HuH-7 (cell line): ENCODE measurements around the gene KRT71.

Experiments
- DNase-seq: peaks from one replicate; pipeline ENCODE4 v3.0.0; 2011; ENCODE audit warnings: low spot score

Gene KRT71

DNA sequence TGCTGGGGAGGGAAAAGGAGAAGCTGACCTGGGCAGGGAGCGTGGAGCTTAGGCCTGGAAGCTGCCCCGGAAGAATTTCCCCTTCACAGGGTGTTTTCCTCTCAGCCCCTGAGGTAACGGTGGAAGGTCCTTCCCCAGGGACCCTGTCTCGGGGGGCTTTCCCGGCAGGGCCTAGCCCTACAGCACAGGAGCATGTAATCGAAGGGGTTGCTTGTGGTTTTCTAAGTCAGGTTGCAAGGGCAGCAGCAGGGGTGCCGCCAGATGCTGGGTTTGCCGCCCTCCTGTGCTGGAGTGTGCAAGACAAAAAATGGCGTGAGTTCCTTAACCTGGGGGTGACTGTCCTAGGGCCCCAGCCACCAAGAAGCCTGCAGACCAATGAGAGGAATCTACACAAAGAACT is 22.3 kb upstream of the KRT71 start:
- DNase-seq: no peak

DNA sequence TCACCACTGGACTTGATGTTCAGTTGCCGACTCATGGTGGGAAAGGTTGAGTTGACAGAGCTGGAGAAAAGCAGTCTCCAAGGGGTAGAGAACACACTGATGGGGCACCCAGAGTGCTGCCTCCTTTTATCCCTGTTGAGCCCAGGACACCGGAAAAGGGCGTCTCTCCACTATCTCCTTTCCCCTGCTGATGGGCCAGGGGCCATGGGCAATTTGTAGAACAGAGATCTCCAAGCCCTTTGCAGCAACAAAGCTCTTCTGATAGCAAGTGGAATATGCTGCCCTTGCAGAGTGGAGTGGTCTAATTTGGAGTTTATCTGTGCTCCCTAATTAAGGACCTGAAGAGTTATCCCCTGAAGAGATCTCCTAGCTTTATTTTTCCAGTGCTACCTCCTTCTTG is 20.8 kb upstream of the KRT71 start, which contains the start of gene KRT74:
KRT74 (minus strand) TSS at position 101 of the 400 bp plus-strand sequence; CDS start at position 35, 66 bp downstream.
- DNase-seq: no peak

DNA sequence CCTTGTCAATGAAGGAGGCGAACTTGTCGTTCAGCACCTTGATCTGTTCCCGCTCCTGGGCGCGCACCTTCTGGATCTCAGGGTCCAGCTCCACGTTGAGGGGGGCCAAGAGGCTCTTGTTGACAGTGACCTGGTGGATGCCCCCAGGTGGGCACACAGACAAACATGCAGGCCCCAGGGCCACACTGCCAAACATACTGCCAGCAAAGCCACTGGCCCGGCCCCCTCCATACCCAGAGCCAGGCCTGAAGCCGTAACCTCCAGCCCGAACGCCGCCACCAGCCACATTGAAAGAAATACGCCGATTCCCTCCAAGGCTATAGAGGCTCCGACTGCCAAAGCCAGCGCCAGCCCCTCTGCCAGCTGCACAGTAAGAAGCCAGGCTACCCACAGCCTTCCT is 20.4 kb upstream of the KRT71 start:
- DNase-seq: no peak

DNA sequence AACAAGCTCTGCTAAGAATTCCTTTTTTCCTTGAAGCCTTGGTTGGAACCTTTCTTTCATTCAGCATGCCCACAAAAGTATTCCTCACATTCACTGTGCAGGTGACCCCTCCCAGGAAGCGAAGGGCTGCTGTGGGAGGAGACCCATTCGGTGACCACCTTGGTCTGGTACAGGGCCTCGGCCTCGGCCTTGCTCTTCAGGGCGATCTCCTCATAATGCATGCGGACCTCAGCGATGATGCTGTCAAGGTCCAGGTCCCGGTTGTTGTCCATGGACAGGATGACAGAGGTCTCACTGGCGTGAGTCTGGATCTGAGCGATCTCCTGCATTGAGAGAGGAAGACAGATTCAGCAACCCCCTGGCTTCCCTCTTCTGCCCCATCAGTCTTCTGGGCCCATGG is 17.6 kb upstream of the KRT71 start:
- no peak for DNase-seq

DNA sequence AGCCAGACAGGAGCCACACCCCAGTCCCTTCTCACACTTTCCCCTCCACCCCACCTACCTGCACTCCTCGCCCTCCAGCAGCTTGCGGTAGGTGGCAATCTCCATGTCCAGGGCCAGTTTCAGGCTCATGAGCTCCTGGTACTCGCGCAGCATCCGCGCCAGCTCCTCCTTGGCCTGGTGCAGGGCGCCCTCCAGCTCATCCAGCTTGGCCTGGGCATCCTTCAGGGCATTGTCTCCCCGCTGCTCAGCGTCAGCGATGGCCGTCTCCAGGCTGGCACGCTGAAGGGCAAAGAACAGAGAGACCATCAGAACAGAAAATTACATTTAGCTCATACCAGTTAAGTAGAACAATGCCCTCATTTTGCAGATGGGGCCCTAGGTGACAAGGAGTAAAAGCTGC is 15.2 kb upstream of the KRT71 start:
- no peak for DNase-seq

DNA sequence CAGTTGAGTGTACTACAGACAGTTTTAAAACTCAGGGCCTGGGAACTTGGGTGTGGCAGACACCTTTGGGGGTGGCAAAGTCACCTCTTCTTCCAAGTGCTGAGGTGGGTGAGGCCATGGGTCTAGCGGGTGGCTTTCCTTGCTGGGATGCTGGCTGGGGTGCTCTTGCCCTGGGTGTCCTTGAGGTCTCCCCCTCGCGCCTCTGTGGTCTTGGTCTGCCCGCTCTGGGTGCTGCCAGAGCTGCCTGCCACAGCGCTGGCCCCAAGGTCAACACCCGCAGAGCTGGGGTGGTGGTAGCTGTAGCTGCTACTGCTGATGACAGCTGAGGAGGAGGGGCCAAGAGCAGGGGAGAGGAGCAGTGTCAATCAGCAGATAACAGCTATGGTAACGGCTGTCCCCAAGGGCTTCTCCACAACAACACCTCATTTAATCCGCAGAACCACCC is 13.9 kb upstream of the KRT71 start:
- DNase-seq: no peak

DNA sequence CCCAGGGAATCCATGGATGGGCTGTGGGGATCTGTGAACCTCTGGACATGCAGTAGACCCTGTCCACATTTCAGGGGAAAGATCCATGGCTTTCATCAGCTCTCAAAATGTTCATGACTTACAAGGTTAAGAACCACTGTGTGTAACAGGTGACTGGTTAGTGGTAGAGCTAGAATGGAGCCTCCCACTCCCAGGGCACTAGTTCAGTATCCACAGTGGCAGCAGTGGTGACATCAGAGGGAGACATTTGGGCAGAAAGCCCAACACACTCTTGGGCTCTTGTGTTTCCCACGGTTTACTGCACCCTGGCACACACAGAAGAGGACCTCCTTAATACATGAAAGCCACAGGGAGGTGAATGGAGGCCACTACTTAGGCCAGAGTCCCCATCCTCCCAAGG is 11.6 kb upstream of the KRT71 start:
- DNase-seq: no peak

DNA sequence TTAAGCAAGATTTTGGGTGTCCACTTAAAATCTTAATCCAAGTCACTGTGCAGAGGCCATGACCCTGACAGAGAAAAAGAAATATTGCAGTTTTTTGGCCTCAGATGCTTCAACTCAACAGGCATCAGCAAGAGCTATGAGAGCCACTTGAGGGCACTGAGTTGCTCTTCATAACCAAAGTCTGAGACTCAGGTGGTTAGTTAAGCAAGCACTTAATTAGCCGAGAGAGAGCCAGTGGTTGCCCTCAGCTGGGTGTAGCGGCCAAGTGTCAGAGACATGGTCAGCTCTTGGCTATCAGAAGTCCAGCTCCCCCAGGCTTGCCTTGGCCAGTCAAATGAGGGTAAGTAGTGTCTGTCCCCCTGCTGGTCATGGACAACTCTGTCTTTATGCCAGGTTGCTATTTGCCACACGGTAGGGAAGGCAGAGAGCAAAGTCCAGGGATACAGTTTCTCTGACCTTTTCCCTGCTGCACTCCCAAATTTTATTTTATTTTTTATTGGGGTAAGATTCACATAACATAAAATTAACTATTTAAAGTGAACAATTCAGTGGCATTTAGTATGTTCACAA is 9.0 kb upstream of the KRT71 start:
- DNase-seq: peak; percentile 44

DNA sequence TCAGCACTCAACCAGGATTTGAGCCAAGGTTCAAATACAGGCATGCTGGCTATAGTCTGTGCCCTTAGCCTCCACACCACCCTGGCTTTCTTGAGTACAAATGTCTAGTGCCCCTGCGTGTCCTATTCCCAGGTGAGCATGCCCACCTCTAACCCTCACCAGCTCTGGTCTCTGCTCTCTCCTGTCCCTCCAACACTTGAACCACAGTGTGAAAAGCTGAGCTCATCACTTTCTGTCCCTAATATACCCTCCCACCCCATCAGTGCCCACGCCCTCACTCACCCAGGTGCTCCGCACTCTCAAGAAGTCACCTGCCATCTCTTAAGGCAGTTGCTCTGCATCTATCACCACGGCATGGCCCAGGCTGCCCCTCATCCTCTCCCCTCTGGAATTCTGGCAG is 7.0 kb upstream of the KRT71 start:
- no peak for DNase-seq

DNA sequence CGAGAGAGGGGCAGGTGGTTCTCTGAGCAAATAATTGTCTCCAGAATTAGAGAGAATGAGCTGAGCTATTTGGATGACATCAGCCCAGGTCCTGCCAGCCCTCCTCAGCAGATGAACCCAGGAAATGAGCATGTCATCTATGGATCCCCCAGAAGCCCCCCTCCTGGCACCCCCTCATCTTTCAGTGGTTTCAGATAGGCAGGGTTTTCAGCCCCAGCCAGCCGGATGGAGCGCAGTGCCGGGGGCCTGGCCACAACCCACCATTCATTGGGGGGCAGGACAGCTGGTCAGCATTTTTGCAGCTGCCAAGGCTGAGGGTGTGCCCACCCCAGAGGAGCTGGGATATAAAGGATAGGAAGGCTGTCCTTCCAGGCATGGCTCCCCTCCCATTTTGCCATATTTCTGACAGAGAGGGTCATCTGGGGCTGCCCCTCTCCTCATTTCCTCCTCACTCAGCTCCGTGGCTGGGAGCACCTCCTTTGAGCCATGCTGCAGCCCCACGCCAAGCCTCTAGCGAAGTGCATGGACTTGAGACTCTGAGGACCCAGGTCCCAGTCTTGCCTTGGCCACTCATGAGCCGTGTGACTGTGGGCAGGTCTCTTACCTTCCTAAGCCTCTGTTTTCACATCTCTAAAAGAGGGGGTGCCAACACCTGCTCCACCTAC is 6.0 kb upstream of the KRT71 start:
- DNase-seq: no peak

DNA sequence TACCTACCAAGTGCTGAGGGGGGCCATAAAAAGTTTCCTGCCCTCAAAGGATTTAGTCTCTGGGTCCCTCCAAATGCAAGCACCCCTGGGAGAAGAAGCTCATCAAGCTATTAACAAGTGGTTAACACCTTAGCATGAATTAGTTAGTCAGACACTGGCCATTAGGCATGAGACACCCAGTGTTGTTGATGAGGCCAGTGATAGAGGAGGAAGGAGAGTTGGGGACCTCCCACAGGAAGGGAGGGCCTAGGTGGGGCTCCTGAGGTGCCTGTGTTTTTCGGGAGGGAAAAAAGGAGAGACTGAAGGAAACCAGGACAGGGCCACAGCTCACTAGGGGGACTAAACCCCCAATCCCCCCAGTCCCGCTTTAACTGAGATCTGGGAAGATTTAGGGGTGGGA is 4.5 kb upstream of the KRT71 start:
- no peak for DNase-seq

DNA sequence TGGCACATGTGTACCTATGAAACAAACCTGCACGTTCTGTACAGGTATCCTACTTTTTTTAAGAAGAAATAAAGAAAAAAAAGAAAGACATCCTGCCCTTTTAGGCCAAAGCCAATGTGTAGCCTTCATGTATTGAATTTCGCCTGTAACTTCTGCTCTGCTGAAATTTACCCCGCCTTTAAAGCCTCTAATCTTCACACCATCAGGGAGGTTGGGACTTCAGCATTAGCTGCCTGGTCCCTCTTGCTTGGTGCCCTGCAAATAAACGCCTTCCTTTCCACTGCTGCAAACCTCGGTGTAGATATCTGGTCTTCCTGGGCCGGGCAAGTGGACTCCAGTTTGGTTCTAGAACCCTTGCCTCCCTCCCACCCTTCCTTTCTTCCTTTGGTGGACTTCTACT is 2.6 kb upstream of the KRT71 start:
- no peak for DNase-seq

DNA sequence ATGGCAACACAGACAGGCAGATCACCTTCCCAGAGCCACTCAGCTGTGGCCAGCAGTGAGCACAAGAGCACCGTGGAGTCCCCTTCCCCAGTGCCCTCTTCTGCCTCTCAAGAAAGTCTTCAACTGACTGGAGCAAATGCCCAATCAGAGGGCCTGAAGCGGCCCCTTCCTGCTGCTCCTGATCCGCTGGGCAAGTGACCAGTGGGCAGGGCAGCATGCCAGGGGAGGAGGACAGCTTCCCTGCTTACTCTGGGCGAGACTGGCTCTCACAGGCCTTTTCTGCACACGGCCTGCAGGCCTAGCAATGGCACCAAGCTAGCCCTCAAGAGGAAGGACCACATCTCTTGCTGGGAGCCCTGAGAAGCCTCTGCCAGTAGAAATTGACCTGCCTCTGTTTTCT is 890 bp downstream of the KRT71 start:
- no peak for DNase-seq

DNA sequence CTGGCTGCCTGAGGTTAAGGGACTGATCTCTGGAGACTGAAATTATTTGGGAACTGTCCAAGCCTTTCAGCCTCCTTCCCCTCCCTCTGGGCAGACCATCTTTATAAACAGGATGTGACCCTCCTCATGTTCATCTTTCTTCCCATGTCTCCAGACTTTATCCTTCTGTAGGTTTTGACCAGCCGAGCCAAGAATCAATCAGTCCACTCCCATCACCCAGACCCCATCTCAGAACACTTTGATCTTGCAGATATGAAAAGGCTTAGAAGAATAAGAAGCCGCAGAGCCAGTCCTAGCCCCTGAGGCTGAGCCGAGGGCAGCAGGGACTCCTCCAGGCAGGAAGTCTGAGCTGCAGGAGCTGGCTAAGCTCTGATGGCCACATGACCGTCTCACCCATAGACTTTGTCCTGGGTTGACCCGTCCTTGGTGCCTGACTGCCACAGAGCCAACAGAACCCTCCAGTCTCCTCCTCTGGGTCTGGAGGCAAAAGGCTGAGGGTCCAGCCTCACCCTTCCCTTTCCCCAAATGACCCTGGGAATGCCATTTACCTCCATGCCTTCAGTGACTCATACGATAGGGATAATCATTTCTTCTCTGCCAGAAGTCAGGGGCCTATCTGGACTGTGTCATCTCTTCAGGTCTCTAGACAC is 1.6 kb downstream of the KRT71 start:
- no peak for DNase-seq

DNA sequence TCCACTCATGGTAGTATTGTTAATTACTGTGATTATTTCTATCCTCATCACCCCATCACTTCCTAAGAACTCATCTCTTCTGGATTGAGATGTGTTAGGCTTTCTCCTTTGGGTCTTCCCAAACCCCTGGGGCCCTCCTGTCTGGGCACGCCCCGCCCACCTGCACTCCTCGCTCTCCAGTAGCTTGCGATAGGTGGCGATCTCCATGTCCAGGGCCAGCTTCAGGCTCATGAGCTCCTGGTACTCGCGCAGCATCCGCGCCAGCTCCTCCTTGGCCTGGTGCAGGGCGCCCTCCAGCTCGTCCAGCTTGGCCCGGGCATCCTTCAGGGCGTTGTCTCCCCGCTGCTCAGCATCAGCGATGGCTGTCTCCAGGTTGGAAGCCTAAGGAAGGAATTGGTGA is 6.8 kb downstream of the KRT71 start:
- no peak for DNase-seq

DNA sequence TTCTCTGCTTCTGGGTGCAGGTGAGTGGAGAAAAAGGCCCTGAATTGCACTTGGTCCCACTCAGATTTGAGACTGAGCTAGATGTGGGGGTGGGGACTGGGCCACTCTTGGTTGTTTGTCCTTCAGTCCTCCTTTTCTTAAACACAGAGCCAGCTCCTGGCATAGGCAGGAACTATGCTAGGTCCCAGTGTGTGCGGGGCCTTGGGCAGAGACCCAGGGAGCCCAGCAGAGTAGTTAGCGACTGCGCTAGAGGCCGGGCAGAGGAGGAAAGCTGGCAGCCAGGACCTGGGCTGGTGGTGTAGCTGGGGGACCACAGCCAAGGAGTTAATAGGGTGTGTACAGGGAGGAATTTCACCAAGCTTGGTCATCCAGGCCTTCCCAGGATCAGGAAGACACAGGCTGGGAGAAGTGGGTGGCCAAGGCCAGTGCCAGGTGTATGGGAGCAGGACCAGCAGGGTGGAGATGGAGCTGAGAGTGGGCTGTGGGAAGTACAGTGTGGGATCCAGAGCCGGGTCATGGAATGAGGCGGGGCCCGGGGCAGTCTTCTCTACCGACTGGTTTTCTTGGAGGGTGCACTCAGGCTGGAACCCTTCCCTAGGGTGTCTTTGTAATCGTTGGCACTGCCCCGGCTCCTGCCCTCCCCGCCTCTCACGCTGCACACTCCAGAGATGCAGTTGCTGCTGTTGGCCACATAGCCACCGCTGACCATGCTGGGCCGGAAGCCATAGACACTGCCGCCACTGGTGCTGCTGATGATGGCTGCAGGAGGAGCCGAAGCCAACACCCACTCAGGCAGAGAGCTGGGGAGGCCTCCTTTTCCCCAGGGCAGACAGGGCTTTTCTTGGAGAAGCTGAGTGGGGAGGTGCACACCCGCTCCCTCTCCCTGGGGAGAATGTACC is 8.7 kb downstream of the KRT71 start:
- peak; percentile 21 for DNase-seq

DNA sequence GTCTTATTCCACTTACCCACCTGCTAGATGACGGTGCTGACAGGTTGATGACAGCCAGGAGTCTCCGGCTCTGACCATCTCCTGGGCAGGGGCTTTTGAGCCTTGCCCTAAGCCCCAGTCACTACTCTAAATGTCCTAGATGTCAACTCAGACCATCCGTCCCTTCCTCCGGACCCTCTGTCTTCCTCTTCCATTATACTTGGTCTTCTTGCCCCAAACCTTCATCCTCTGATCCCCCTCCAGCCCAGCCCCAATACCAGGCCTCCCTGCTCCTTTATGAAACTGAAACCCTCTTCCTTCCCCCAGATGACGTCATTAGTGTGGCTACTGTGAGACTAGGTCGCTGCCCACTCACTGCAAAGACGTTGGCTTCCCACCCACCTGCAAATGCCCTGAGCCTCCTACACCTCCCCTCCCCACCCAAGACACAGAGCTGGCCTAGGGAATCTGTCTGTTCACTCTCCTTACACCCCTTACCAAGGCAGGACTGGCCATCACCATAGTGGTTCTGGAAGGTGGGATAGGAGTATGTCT is 10.1 kb downstream of the KRT71 start:
- no peak for DNase-seq

DNA sequence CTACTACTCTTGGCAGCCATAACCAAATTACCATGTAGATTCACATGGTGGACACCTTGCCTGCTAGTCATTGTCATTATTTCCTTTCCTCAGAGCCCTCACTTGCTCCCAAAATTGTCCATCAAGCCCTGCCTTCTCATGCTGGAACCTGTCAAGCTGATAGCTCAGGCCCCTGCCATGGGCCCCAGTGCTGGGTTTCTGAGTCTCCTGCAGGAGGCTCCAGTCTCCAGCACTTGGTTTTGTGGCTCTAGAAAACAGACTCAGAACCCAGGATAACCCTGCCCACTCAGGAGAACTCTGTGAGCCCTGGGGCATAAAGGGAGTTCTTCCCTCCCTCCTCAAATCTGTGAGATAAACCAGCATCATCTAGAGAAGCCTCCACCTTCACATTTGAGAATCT is 10.8 kb downstream of the KRT71 start:
- DNase-seq: no peak

DNA sequence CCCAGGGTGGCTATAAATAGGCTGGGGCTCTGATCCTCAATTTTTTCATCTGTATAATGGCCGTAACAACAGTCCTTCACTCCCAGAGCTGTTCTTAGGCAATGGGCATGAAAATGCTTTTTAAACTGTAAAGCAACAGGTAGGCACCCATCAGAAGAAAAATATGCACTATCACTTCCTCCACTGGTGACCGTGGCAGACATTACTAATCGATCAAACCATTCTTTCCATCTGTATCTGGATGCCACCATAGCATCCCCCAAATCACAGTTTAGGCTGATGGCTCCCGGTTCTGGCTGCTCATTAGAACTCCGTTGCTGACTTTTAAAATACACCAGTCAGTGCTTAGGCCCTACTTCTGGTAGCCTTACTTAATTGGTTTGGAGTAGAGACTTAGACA is 11.2 kb downstream of the KRT71 start:
- no peak for DNase-seq

DNA sequence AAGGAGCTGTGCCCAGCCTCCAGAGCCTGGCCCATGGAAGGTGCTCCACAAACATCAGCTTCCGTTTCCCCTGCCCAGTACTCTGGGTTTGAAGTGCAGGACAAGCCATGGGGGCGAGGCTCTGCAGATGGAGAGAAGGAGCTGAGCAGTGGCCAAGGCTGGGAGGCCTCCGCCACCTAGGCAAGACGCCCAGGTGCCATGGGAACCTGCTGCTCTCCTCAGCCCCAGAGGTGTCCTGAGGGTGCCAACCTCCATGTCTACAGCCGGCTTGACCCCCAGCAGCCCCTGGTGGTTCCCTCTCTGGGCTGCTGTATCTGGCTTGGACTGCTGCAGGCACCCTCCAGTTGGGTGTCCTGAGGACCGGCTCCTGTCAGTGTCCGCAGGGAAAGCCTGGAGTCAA is 12.4 kb downstream of the KRT71 start:
- DNase-seq: no peak

DNA sequence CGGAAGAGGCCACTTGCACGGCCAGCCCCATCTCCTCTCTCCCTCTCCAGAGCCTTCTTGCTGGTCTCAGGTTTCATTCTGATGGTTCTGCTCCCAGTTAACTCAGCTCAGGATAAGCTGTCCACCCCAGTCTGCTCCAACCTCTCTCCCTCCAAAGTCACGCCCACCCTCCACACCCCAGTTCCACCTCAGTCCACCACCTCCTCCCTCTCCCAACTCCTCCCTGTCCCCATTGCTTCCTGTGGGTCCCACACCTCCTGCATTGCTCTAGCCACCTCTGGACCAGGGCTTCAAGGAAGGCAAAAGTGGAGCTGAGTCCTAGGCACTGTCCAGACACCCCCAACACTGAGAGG is 13.1 kb downstream of the KRT71 start:
- DNase-seq: no peak

DNA sequence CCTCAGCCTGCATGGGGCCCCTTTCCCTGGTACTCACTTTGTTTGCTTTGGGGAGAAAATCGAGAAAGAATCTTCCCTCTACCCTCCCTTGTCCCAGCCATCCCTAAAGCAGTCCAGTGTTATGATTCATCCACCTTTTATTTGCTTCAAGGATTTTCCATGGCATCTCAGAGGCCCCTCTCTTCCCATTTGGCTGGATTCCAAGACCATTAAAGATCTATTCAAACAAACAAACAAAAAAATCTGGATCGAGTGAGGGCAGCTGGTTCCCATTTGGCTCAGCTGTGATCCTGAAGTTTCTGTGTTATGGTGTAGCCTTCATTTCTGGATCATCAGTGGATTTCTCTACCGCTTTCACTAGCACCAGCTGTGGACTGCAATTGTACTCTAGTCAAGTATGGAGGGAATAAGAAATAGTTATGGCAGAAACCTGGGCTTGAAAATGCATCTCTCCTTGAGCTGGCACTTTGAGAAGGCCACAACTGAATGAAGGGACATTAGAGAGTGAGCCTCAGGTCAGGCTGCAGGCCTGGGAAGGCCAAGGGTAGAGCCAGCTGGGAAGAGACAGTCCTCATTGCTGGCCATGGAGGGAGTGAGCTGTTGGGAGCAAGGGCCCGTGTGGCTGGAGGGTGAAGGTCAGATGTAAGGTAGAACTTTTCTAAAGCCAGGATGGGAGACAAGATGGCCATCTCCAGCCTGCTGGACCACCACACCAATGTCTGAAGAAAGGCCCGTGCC is 13.7 kb downstream of the KRT71 start:
- no peak for DNase-seq
